Nephron (organoid): ENCODE data around the gene JMJD8.

Experiments used
- H3K27ac Mint-ChIP-seq, 3 experiments: 2 replicates each; pipeline ENCODE4 v1.8.0; 2020; ENCODE audit warnings: mixed read lengths in 3 of 3, mild to moderate bottlenecking in 2 of 3, moderate library complexity in 1 of 3
- H3K27me3 Mint-ChIP-seq: 2 replicates; pipeline ENCODE4 v1.8.0; 2021; ENCODE audit warnings: low read depth, mild to moderate bottlenecking, moderate library complexity, mixed read lengths
- H3K36me3 Mint-ChIP-seq: 2 replicates; pipeline ENCODE4 v1.8.0; 2020; ENCODE audit warnings: low read depth, mixed read lengths
- H3K4me1 Mint-ChIP-seq: 2 replicates; pipeline ENCODE4 v1.8.0; 2020; ENCODE audit warnings: mixed read lengths
- H3K4me3 Mint-ChIP-seq, 3 experiments: 2 replicates each; pipeline ENCODE4 v1.8.0; 2020; ENCODE audit warnings: mild to moderate bottlenecking in 3 of 3, mixed read lengths in 3 of 3, moderate library complexity in 2 of 3
- H3K9me3 Mint-ChIP-seq: 2 replicates; pipeline ENCODE4 v1.8.0; 2020; ENCODE audit warnings: mixed read lengths
- TF ChIP-seq, protein P1 (sequence below), 3 experiments: fragments of 200-600 bp; sonication (generic); IDR thresholded peaks; one replicate each; pipeline ENCODE4 v1.5.0; 2021; ENCODE audit warnings: antibody characterized with exemption in 3 of 3; ENCODE audit not compliant: unreplicated experiment in 3 of 3

Gene JMJD8

GRCh38 chr16:680625-680945 is 3.5 kb downstream of the JMJD8 start:
- Mint-ChIP-seq H3K36me3 (no peaks in the 10 kb centered on the region), H3K9me3 (no peaks in the 10 kb centered on the region), H3K4me3 (peak overlapping the region; percentile 77 to 92 (median 85)), H3K4me1 (peaks cover 4% of the 10 kb centered on the region), H3K27me3 (no peaks in the 10 kb centered on the region), H3K27ac (no peak overlapping the region)
- TF ChIP-seq, protein P1, sequence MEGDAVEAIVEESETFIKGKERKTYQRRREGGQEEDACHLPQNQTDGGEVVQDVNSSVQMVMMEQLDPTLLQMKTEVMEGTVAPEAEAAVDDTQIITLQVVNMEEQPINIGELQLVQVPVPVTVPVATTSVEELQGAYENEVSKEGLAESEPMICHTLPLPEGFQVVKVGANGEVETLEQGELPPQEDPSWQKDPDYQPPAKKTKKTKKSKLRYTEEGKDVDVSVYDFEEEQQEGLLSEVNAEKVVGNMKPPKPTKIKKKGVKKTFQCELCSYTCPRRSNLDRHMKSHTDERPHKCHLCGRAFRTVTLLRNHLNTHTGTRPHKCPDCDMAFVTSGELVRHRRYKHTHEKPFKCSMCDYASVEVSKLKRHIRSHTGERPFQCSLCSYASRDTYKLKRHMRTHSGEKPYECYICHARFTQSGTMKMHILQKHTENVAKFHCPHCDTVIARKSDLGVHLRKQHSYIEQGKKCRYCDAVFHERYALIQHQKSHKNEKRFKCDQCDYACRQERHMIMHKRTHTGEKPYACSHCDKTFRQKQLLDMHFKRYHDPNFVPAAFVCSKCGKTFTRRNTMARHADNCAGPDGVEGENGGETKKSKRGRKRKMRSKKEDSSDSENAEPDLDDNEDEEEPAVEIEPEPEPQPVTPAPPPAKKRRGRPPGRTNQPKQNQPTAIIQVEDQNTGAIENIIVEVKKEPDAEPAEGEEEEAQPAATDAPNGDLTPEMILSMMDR (IDR thresholded peaks at IDR 0.05; ENCODE audit: unreplicated experiment in 3 of 3) = no peak

- peaks cover 4% of the 10 kb centered on the region for H3K27me3 Mint-ChIP-seq
- H3K27ac Mint-ChIP-seq = peak within 1 kb of the TSS; percentile 70 to 91 (median 81)
- peak within 1 kb of the TSS; percentile 89 to 92 (median 90) for H3K4me3 Mint-ChIP-seq
Measured at GRCh38 chr16:679814-680624, 4.1 kb downstream of the JMJD8 start, which contains the start of gene STUB1. Gene STUB1 (plus strand): TSS chr16:680410. CDS start chr16:680526, 116 bp downstream.

DNA sequence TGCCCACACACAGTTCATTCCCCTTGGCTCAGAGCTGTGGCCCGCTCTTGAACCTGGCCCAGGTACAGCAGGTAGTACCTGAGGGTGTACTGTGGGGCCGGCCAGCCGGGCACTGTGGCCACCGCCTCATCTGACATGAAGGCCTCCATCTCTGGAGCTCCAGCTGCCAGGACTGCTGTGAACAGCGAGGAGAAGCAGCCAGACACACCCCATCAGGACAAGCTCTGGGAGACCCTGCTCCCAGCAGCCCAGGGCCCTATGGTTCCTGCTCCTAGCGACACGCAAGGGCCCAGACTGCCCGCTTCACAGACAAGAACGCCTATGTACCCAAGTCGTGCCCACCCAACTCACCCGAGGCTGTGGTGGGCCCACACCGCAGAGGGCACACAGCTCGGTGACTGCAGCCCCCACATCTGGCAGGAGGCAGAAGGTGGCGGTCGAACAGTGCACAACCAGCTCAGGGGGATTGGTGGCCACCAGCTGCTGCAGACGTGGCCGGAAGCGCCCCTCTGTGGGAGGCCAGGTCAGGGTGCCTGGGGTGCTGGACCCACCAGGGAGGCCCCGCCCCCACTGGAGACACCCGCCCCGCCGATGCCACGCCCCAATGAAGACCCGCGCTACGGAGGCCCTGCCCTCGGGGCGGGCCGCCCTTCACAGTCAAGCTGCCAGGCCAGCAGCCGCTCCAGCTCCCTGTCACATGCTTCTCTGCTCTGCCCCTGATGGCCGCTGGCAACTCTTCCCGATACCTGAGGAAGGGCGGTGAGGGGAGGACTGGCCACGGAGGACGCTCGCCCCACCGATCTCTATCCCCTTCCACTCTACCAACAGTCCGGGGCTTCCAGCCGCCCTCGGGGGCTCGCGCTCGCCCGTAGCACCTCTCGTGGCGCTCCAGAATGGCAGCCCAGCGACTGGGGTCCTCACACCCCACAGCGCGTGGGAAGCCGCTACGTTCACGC is 5.0 kb downstream of the JMJD8 start:
- Mint-ChIP-seq H3K4me1 (peaks cover 4% of the 10 kb centered on the region), H3K27ac (peak overlapping the region; percentile 70 to 88 (median 85)), H3K9me3 (no peaks in the 10 kb centered on the region), H3K36me3 (no peaks in the 10 kb centered on the region), H3K4me3 (peak overlapping the region; percentile 86 to 90 (median 88)), H3K27me3 (peaks cover 6% of the 10 kb centered on the region)
- TF ChIP-seq, protein P1 (IDR thresholded peaks at IDR 0.05; ENCODE audit: unreplicated experiment in 3 of 3) = no peak

More at GRCh38 chr16:679814-680624, 4.1 kb downstream of the JMJD8 start, which contains the start of gene STUB1:
- no peaks in the 10 kb centered on the region for H3K9me3 Mint-ChIP-seq
- peaks cover 4% of the 10 kb centered on the region for H3K4me1 Mint-ChIP-seq
- TF ChIP-seq, protein P1 (IDR thresholded peaks at IDR 0.05; ENCODE audit: unreplicated experiment in 3 of 3) = no peak
- H3K36me3 Mint-ChIP-seq = no peaks in the 10 kb centered on the region

- Mint-ChIP-seq H3K27me3 (peaks cover 6% of the 10 kb centered on the region), H3K4me3 (peak overlapping the region in 2 of 3 experiments; percentile 86 to 88), H3K4me1 (peaks cover 4% of the 10 kb centered on the region), H3K9me3 (no peaks in the 10 kb centered on the region), H3K27ac (no peak overlapping the region), H3K36me3 (no peaks in the 10 kb centered on the region)
- TF ChIP-seq, protein P1 (IDR thresholded peaks at IDR 0.05; ENCODE audit: unreplicated experiment in 3 of 3) = no peak
Measured at GRCh38 chr16:678209-678857, 5.8 kb downstream of the JMJD8 start.

GRCh38 chr16:677316-678190 is 6.6 kb downstream of the JMJD8 start:
- Mint-ChIP-seq H3K36me3 (no peaks in the 10 kb centered on the region), H3K27ac (no peak overlapping the region), H3K9me3 (no peaks in the 10 kb centered on the region), H3K4me3 (no peak overlapping the region), H3K27me3 (peaks cover 6% of the 10 kb centered on the region), H3K4me1 (peaks cover 3% of the 10 kb centered on the region)
- TF ChIP-seq, protein P1 (IDR thresholded peaks at IDR 0.05; ENCODE audit: unreplicated experiment in 3 of 3) = no peak
